22Rv1 (cell line): ENCODE results near the gene AGFG1.
"Not testable (repeated sequence)": the region's sequence is repeated elsewhere in the genome, so short reads cannot be mapped to it uniquely, and the experiment has no call there.

Experiments used
- H3K27ac ChIP-seq: fragments of 450-650 bp; 2 replicates; pipeline ENCODE4 v1.5.1; 2017
- CTCF ChIP-seq: fragments of 450-650 bp; IDR thresholded peaks from 2 replicates; pipeline ENCODE4 v1.5.1; 2017; ENCODE audit warnings: mild to moderate bottlenecking
- ZFX ChIP-seq: fragments of 450-650 bp; IDR thresholded peaks from 2 replicates; pipeline ENCODE4 v1.6.1; 2017; ENCODE audit warnings: antibody characterized with exemption, borderline replicate concordance

The AGFG1 gene

DNA sequence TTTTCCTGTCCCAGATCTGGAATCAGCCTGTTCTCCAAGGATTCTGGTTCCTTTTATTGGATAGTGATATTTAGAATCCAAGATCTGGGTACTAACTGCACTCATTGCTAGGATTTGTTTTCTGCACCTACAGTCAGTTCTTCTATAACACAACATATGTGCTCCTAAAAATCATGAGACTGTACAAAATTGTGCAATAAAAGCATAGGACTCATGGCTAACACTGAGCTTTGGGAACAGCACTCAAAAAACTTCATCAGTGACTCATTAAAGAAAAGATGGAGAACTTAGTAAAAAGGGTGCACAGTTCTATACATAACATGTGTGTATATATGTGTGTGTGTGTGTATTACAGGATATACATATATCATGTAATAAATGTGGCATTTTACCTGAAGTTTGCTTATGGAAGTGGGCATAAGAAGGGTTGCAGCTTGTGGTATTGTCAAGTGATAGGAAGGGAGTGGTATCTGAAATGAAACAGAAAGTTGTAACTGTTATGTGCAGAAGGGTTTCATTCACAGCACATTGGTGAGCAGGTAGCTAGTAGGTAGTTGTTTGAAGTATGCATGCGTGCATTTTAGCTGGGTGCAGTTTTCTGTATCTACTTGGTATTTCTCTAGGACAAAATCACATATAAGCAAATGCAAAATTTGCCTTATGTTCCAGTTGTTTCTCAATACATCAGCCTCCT lies 120.9 kb downstream of the AGFG1 start:
- TF ChIP-seq CTCF (no peak), ZFX (no peak)
- no peak overlapping the region for H3K27ac ChIP-seq

DNA sequence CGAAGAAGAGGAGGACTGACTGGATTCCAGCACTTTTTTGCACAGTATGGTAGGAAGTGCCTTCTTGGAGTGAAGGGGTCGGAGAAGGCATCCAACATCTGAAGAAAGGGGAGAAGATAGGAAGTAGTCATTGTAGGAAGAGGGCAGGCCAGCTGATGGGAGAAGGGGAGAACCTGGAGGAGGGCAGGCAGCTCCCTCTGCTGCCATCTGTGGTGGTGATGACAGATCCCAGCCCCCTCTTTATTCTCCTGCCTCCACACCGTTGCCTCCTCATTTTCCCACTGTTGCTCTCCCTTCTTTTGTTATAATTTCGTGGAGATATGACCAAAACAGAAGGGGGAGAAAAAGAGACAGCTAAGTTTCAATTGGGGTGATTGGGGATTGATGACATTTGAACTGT lies 123.8 kb downstream of the AGFG1 start:
- TF ChIP-seq ZFX (no peak), CTCF (no peak)
- no peak overlapping the region for H3K27ac ChIP-seq

GRCh38 chr2:227597036-227597435 lies 125.1 kb downstream of the AGFG1 start:
- TF ChIP-seq CTCF (no peak), ZFX (no peak)
- no peak overlapping the region for H3K27ac ChIP-seq

DNA sequence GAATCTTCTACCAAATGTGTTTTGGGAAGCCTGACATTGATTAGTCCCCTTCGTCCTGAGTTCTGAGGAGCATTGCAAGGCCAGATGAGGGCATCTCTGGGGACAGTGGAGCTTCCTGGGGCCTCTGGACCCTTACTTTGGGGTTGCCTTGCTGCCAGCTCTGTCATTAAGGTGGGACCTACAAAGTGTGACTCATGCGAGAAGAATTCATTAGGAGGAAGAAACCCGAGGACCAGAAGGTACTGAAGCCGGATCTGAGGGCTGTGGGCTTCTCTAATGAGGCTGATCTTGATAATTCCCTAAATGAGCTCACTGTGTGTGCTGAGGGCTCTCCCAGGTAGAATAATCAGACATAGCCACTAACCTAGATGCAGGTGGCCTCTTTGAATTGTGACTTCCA lies 126.0 kb downstream of the AGFG1 start:
- no peak overlapping the region for H3K27ac ChIP-seq
- TF ChIP-seq CTCF, result no peak
- TF ChIP-seq ZFX, result no peak

DNA sequence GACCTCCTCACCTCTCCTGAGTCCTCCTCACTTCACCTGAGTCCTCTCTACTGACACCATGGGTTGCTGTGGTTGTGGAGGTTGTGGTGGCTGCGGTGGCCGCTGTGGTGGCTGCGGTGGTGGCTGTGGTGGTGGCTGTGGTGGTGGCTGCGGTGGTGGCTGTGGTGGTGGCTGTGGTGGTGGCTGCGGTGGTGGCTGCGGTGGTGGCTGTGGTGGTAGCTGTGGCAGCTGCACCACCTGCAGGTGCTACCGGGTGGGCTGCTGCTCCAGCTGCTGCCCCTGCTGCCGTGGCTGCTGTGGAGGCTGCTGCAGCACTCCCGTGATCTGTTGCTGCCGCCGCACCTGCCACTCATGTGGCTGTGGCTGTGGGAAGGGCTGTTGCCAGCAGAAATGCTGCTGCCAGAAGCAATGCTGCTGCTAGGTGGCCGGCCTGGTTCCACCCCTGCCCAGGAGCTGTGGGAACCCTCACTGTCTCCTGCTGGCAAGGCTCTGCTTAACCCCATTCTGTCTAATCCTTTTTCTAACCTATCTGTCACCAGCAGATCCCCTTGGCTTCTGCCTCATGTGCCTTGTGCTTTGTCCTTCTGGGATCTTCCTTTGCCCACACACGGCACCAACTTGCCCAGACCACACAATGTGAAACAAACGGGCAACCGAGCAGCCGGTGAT lies 127.0 kb downstream of the AGFG1 start, which contains the start of gene SCYGR2:
Gene SCYGR2, plus strand, starts transcription at position 59 of the 669 bp plus-strand sequence. Its CDS starts 0 bp downstream, at position 59.
- H3K27ac ChIP-seq, result not testable (repeated sequence)

DNA sequence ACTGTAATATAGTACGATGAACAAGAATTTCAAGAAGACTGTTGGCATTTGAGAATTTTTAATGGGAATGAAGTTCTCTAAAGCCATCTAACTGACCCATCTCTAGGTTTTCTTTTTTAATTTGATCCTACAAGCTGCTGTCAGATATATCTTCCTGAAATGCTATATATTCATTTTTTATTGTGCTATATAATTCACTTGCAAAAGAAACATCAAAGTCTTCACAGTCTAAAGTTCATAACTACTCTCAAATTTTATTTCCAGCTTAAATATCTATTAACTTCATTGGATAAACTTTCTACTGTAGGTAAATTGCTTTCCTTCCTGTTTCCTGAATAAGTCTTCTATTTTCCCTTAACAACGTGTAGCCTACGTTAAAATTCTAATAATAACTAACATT lies 130.4 kb downstream of the AGFG1 start:
- H3K27ac ChIP-seq, result no peak overlapping the region

GRCh38 chr2:227606476-227606875 lies 134.5 kb downstream of the AGFG1 start:
- no peak for TF ChIP-seq CTCF
- TF ChIP-seq ZFX, result no peak
- no peak overlapping the region for H3K27ac ChIP-seq

More for the DNA sequence above, 130.4 kb downstream of the AGFG1 start:
- TF ChIP-seq CTCF (no peak), ZFX (no peak)
